SIG-M5 (cell line): ENCODE measurements around the gene KCNMA1.

Experiments
- DNase-seq: peaks from one replicate; lab custom pipeline; 2025; lab: John Stamatoyannopoulos, UW

Gene KCNMA1

DNA sequence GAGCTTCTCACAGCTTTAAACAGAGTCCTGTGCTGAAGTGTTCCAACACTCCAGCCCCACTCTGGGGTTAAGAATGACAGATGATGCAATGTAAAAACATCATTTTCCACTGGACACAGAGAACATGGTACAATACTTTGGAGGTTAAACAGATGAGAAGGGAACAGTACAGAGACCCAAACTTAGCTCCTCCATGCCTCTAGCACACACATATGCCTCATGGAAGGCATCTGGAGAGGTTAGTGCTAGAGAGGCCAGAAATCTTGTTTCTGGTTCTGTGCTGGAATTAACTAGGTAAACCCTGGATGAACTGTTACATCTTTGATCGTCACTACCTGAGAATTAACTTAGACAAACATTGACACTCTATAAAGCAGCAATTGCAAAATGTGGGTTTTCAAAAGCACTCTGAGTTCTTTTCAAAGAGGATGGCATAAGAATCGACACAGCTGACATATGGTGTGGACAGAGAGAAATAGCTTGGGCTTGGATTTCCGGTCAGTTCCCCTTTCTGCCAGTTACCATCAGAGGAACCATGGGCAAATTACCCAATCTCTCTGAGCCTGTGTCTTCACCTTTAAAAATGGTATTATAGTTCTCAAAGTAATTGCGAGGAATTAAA, 81.9 kb downstream of the KCNMA1 start:
- DNase-seq = no peak

DNA sequence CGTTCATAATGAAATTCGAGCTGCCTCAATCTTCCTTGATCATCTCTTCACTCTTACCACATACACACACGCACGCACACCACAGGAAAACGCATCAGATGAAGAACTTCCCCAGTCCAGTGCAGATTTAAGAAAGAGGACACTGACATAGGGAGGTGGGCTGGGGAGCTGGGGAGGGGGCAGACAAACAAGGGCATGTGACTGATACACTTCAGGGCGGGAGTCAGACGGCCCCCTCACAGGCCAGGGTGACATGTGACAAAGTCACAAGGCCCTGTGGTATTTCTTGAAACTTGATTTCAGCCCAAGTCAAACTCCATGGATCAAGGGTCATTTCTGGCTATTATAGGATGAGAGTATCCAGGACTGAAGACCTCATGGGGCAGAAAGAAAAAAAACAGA, 82.6 kb downstream of the KCNMA1 start:
- DNase-seq = no peak

DNA sequence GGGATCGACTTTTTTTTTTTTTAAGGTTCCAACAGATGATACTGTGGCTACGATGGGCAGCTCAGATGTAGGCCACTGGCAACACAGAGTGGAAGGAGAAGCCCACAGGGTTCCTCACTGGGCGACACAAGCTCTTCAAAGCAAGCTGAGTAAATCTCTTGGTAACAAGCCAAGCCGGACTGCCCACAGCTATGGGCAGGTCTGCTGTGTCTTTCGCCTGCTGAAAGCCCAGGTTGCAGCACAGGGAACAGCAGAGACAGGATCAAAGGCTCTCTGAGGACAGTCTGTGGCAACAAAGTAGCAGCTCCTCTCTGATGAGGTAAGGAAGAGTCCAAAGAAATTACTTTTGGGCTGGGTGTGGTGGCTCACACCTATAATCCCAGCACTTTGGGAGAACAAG, 83.6 kb downstream of the KCNMA1 start:
- DNase-seq = no peak

DNA sequence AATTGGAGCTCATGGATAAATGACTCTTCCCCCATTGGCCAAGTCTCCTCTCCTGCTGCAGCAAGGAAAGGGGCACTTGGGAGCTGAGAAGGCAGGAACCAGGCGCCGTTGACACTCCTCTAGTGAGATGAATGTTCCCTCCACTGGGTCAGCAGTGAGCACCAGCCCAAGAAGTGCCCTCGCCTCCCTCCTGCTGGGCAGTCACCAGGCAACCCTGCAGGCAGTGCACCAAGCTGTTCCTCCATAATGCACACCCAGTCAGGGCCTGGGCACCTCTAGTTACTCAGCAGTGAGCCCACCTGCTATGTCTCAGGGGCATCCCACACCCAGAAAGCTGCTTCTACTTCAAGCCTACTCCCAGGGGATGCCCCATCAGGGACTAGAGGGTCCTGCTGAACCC, 84.3 kb downstream of the KCNMA1 start:
- no peak for DNase-seq

DNA sequence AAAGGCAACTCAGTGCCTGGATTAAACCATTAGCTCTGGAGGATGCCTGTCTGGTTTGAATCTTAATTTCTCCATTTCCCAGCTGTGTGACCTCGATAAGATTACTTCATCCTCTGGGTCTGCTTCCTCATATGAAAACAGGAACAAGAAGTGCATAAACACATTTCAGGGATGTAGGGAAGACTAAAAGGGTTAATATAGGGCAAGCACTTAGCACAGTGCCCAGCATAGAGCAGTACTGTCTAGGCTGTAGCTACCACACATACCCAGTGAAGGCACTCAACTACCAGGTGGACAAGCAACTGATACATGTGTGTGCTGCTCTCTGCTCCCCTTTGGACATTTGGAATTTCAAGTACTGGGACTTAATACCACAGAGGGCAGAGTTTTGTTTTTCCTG, 85.4 kb downstream of the KCNMA1 start:
- DNase-seq = no peak

DNA sequence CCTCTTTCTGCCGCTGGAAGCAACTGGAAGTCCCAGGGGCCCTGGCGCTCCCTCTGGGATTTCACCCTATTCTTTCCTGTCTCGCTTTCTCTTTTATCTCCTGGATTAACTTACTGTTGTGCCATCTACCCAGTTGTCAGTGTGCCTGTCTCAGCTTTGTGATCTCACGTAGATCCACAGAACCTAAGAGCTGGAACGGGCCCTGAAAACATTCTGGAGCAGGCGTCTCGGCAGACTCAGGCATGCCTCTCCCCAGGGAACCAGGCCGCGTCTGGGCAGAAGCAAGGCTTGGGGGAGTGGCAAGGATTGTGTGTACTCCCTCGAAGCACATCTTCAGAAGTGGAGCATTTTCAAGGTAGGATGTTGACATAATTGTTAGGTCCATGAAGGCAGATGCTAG, 87.2 kb downstream of the KCNMA1 start:
- no peak for DNase-seq

DNA sequence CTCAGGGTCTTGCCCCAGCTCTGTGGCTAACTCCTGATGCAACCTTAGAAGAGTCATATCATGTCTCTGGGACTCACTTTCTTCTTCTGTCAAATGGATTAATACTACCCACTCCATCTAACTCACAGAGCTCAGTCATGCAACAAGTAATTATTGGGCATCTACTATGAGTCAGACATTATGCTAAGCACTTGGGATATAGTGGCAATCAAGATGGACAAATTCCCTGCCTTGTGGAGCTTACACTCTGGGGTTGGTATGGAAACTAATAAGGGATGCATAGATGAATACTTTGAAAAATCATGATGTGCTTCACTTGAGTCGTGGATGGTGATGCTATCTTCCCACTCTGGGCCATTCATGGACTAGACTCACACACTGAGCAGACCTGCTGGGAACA, 88.9 kb downstream of the KCNMA1 start:
- no peak for DNase-seq

DNA sequence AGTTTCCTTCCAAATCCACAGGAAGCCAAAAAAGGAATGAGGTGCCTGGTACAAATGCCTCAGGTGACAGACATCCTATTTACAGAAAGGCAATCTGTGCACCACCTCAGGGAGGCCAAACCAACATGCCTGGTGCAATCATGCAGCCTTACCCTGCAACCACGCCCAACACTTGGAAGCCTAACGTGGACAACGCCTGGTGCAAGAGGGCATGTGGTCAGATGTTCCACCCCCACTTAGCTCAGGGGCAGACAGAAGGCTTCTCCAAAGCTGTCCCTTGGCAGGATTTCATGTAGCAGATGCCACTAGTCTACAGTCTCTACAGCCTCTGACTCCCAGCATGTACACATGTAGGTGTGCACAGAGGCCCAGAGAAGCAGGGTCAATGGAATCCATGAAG, 89.5 kb downstream of the KCNMA1 start:
- no peak for DNase-seq

DNA sequence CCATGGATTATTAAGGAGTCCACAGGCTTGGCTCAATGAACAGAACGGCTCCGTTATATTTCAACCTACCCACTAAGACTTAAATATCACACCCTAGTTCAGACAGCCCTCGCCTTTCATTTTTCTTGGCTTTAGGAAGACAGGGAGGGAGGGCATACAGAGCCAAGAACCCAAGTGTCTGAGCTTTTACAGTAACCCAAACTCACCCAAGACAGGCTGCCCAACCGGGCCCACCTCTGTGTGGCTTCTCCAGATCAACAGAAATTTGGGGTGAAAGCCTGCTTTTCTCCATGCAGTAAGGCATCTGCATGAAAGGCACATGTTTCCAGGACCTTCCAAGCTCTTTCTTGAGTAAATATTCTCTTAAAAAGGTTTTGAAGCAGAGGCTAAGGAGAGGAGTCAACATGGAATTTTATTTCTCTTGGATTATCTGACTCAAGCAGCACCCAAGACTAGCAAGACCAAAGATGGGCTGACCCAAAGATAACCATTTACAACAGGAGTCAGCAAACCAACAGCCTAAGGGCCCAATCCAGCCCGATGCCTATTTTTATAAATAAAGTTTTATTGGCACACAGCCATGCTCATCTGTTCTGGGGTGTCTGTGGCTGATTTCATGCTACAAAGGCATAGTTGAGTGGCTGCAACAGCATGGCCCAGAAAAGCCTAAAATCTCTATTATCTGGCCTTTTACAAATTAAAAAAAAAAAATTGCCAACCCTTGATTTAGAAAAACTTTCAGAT, 90.1 kb downstream of the KCNMA1 start:
- no peak for DNase-seq

DNA sequence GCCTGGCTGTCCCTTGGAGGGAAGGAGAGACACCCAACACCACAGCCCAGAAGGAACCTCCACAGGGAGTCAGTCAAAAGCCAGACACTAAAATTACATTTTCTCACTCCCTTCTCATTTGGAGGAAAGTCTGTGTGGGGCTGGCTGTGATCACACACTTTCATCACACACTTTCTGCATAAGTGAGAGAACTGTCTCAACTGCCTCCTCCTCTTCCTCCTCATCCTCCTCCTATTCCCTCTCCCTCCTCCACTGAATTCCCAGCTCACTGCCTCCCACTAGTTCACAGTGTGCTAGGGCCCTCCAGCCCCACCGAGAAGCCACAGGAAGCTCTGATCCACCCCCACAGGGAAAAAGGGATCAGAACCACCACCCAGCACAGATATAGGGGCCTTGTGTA, 91.6 kb downstream of the KCNMA1 start:
- no peak for DNase-seq

DNA sequence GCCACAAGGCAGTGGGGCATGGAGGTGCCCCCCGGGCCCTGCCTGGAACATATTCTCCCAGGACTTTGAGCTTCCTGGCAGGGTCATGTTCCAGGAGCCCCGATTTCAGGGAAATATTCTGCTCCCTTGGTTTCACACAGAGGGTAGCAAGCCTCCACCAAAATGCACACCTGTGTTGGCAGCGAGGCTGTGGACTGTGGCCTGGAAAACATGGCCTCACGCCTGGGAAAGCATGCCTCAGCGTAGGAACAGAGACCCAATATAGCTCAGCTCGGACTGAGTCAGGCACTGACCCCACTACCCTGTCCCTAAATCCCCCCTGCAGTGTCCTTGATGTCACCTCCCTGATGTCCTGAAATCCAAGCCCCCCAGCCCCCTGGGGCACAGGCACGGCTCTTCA, 92.0 kb downstream of the KCNMA1 start:
- DNase-seq = no peak

DNA sequence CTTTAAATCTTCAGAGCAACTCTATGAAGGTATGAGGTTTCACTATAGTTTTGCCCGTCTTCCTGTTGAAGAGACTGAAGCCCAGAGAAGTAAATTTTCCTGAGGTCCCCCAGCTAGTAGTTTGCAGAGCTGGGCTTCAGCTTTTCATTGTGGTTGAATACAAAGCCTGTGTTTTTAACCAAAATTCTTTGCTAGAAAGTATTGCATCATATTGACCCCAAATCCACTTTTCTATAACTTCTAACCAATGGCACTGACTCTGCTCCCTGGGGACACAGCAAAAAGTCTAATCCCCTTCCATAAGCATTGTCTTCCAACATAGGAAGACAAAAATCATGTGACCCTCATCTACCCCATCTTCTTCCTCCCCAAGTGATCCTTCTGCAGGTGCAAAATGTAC, 93.0 kb downstream of the KCNMA1 start:
- no peak for DNase-seq

DNA sequence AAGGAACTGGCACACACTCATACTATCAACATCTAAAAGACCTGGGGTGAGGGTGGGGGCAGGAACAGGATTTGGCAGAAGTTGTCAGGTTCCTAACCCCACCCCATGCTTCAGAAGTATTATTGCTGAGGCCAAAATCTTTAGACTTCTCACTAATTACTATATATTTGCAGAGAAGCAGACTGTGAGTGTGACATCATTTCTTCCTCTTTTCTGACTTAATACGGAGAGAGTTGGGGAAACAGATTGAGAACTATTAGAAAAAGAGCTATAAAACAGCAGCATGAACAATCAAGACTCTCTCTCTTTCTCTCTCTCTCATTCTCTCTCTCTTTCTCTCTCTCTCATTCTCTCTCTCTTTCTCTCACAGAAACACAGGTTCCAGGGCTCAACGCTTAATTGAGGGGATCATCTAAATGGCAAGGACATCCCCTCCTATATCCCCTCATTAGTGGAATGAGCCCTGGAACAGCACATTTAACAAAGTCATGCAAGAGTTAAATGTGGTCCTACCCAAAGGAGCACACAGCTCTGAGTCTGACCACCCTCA, 94.8 kb downstream of the KCNMA1 start:
- no peak for DNase-seq

DNA sequence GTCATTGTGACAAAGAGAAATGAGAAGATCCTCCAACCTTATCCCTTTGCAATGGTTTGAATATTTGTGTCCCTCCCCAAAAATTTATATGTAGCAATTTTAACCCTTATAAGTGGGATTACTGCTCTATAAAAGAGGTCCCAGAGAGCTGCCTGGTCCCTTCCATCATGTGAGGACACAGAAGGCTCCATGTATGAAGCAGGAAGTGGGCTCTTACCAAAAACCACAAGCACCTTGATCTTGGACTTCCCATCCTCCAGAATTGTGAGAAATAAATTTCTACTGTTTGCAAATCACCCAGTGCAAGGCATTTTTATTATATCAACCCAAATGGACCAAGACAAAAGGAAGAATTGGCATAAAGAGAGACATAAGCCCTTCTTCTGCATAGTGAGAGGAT, 95.7 kb downstream of the KCNMA1 start:
- DNase-seq = no peak

DNA sequence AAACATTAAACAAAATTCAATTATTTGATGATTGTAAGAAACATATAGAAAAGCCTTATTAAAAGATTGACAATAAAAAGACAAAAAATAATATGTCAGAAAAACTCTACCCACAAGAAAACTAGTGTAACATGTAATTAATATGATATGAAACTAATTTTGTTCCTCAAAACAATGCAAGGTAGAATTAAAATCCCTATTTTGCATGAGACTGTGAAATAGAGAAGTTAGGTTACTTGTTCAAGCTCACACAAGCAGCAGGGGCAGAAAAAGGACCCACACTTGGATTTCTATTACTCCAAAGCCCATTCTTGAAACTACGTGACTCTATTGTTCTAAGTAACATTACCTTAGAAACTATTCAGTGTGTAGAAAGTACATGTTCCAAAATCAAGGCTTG, 96.4 kb downstream of the KCNMA1 start:
- DNase-seq = no peak

DNA sequence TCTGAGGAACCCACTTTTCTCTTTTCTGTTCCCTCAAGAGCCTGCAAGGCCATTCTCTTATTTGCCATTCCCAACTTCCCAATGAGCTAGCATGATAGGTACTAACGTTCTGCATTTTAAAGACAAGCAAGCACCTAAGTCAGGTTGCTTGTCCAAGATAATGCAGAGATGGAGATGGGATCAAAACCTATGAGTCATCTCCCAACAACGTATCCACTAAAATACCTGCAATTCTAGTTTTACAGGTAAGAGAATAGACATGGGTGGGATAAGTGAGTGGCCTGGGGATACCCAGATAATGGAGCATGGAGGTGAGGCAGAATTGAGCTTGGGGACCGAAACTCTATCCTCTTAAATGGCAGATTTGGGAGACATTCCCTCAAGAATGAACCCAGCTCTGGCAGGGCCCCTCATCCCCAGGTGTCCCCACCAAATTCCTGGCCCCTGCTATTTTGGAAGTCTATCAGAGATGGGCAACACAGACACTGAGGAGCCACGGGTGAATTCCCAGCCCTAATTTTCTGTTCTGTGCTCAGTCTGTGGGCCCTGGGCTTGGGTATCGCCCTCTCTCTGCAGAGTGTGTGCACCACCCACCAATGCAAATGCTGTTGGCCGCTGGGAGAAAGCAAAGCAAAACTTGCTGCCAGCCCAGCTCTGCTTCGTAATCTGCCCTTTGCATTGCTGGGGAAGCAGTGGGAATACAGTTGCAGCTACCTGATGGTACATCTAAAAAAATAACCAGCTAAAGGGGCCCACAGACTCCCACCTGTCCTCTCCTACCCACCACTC, 98.3 kb downstream of the KCNMA1 start:
- no peak for DNase-seq

DNA sequence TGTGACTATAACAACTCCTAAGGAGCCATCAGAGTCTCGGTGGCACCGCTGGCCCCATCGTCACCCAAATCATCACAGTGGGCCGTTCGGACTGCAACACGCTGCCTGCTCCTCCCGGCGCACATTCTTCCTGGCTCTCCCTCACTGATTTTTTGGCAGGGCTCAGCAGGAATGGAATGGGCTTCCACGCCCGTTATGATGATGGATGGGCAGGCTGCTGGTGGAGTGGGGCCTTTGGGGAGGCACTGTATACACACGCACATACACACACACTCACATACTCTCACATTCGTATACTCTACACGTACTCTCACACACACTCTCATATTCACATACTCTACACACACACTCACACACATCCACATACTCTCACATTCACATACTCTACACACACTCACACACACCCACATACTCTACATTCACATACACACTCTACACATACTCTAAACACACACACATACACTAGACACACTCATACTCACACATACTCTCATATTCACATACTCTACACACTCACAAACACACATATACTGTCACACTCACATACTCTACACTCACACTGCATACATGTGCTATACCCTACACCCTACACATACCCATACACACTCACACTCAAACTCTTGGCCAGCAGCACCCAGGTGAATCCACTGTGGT, 99.8 kb downstream of the KCNMA1 start:
- no peak for DNase-seq

DNA sequence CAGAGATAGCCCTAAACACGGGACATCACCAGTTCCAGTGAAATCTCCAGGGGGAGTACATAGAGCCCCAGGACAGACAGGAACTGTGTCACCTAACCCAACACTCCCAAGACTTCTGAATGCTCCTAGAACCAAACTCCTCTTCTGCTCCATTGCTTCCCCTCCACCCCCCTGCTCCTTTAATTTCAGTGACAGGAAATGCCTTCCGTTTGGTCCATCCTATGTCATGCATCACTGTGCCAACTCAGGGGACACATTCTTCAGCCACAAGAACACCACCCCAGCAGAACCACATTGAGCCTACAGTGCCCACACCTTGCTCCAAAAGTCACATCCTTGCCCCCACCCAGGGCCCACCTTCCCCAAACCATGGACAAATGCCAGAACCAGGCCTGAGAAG, 100.5 kb downstream of the KCNMA1 start:
- no peak for DNase-seq

DNA sequence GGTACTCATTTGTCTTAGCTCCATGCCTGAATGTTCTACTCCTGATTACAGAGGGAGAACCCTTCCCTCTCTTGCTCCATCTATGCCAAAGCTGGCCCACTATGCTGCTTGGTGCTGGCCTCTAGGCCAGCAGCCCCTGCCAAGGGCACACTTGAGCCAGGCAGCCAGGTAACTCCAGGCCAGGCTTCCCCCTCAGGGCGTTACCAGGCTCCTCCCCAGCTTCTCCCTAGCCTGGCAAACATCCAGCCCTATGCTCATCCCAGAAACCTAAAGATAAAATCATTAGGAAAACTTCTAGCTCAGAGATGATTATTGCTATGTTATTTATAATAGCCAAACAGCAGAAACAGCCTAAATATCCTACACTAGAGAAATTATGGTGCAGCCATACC, 103.7 kb downstream of the KCNMA1 start:
- no peak for DNase-seq

DNA sequence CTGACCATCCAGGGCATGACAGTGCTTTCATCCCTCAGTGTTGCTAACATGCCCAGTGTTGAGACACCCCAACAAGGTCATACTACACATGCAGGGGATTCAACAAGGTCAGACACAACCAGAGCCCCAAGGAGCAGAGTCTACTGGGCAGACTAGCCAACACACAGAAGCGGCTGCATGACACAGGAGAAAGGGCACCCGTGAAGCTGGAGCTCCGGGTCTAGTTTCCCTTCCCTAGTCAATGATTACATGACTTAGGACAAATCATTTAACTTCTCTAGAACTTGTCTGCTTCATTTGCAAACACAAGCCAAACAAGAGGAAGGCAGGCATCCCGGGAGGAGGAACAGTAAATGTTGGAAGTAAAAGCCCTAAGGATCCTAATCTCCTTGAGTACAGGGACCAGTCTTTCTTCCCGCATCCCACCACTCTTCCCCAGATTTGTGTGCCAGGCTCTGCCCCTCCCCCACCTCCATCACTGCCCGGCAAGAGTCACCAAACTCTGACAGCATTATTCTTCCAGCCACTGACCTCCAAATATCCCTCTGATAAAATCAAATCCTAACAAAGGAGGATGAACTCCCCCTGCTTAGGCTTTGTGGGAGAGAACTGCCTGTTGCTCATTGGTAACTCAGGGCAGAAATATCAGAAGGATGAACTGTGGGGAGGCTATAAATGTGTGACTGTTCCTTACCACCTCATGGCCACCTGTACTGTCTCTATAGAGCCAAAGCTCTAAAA, 104.3 kb downstream of the KCNMA1 start:
- DNase-seq = no peak

DNA sequence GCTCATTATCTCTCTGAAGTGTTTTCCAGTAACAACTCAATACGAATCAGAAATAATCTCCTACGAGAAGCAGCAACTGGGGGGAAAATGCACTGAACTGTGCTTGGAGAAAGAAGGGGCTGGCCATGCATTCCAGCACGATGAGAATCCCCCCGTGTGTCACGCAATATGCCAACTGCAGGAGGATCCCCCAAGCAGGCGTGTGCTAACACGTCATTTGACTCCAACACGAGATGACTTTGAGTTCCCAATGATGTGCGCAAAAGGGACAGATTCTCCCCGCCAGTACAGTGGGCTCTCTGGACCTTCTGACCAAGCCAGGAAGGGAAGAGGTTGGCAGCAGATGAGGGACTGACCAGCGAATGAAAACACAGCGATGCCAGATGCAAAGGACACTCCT, 105.5 kb downstream of the KCNMA1 start:
- no peak for DNase-seq
